OCI-LY7 (cell line): ENCODE results near the gene DYNC2H1. TPM values are rescaled to one million over a fixed set of nuclear protein-coding genes. Genes with fewer than 3 reads are reported as not detected.

Experiments used
- BruUV-seq: library from RNA; stranded (reverse); fragments of 400-500 nt; replicated peaks from 2 replicates; lab custom pipeline; 2021; lab: Mats Ljungman, UMichigan
- CTCF ChIA-PET: fragments of 300-600 bp; sonication (Branson Sonifier 250); formaldehyde crosslinking; loops from one replicate; lab custom pipeline; 2022; ENCODE audit warnings: antibody characterized with exemption; ENCODE audit not compliant: unreplicated experiment; lab: Charles Lee
- POLR2A ChIA-PET: fragments of 300-600 bp; sonication (Branson Sonifier 250); formaldehyde crosslinking; loops from one replicate; lab custom pipeline; 2022; ENCODE audit warnings: antibody characterized with exemption; lab: Charles Lee
- DNase-seq: peaks from one replicate; pipeline ENCODE4 v3.0.0-alpha.2; 2015; ENCODE audit warnings: low spot score
- H2AFZ ChIP-seq: fragments of 200-600 bp; sonication (generic), shearing (Covaris generic); 2 replicates; pipeline ENCODE4 v1.6.1; 2014; ENCODE audit warnings: mild to moderate bottlenecking, antibody characterized with exemption, low read length, moderate library complexity
- H3K27ac ChIP-seq: fragments of 200-600 bp; sonication (generic); 2 replicates; pipeline ENCODE4 v1.5.1; 2014; ENCODE audit warnings: mixed run types, low read depth, mild to moderate bottlenecking, moderate library complexity, low read length, inconsistent platforms; ENCODE audit not compliant: poor library complexity, severe bottlenecking
- H3K36me3 ChIP-seq: fragments of 200-600 bp; sonication (generic); 2 replicates; pipeline ENCODE4 v1.6.1; 2014; ENCODE audit warnings: mild to moderate bottlenecking, antibody characterized with exemption, low read length, moderate library complexity, mixed read lengths; ENCODE audit not compliant: insufficient read depth
- H3K4me1 ChIP-seq: fragments of 200-600 bp; sonication (generic); 2 replicates; pipeline ENCODE4 v1.5.1; 2014; ENCODE audit warnings: mild to moderate bottlenecking, low read length; ENCODE audit not compliant: insufficient read depth, poor library complexity, severe bottlenecking
- H3K4me2 ChIP-seq: fragments of 200-600 bp; sonication (generic); 2 replicates; pipeline ENCODE4 v1.6.1; 2014; ENCODE audit warnings: mild to moderate bottlenecking, low read length
- H3K4me3 ChIP-seq: fragments of 200-600 bp; sonication (generic); 2 replicates; pipeline ENCODE4 v1.5.1; 2014; ENCODE audit warnings: mild to moderate bottlenecking, low read depth, low read length; ENCODE audit not compliant: poor library complexity, severe bottlenecking
- H3K79me2 ChIP-seq: fragments of 200-600 bp; sonication (generic); 2 replicates; pipeline ENCODE4 v1.6.1; 2016; ENCODE audit warnings: low read depth, mild to moderate bottlenecking, low read length, moderate library complexity, mixed read lengths; ENCODE audit not compliant: insufficient read depth
- H3K9me2 ChIP-seq: fragments of 200-600 bp; sonication (generic); 2 replicates; pipeline ENCODE4 v1.6.1; 2016; ENCODE audit warnings: mild to moderate bottlenecking, low read length, mixed read lengths; ENCODE audit not compliant: insufficient read depth
- H3K9me3 ChIP-seq: fragments of 200-600 bp; sonication (generic); 2 replicates; pipeline ENCODE4 v1.6.1; 2014; ENCODE audit warnings: mild to moderate bottlenecking, mixed run types, low read length, mixed read lengths
- H4K20me1 ChIP-seq: fragments of 200-600 bp; sonication (generic); 2 replicates; pipeline ENCODE4 v1.6.1; 2014; ENCODE audit warnings: mild to moderate bottlenecking, antibody characterized with exemption, low read length, moderate library complexity, mixed read lengths; ENCODE audit not compliant: insufficient read depth
- CTCF ChIP-seq: fragments of 200-600 bp; sonication (generic); conservative IDR thresholded peaks from 2 replicates; pipeline ENCODE4 v1.5.1; 2014; ENCODE audit warnings: mild to moderate bottlenecking, antibody characterized with exemption, low read length, moderate library complexity, mixed read lengths
- EZH2phosphoT487 ChIP-seq: fragments of 200-600 bp; sonication (generic); IDR thresholded peaks from 2 replicates; pipeline ENCODE4 v1.6.1; 2018; ENCODE audit warnings: low read depth, borderline replicate concordance, mild to moderate bottlenecking, mixed run types, antibody characterized with exemption, low read length, moderate library complexity, mixed read lengths
- intact Hi-C: fragments of 100-400 bp; cut with micrococcal nuclease; formaldehyde crosslinking; loops from one replicate; pipeline ENCODE4 v1.10.0; 2022; ENCODE audit not compliant: unreplicated experiment
- total RNA-seq, 2 experiments: library from RNA; depleted of rRNA in 1 of 2; stranded (reverse); fragments of >200 nt in 1 of 2; shearing (Covaris generic) in 1 of 2; gene quantifications; 2 replicates each; pipeline ENCODE4 v1.2.3, GENCODE V29; 2014 to 2022

Gene DYNC2H1
- total RNA-seq, 2 experiments from 2014 or later, result 0.44 to 1.1 TPM

- TF ChIP-seq CTCF (no peak), EZH2phosphoT487 (no peak)
- no TSS peak for BruUV-seq
- Histone ChIP-seq H3K27ac (no peak overlapping the region), H3K4me2 (no peak overlapping the region), H3K4me1 (no peaks in the 10 kb centered on the region), H3K36me3 (no peaks in the 10 kb centered on the region), H4K20me1 (no peaks in the 10 kb centered on the region), H3K79me2 (no peaks in the 10 kb centered on the region), H3K9me3 (no peaks in the 10 kb centered on the region), H2AFZ (no peak overlapping the region), H3K4me3 (no peak overlapping the region), H3K9me2 (no peaks in the 10 kb centered on the region)
- intact Hi-C loops, result no loop called here
- CTCF ChIA-PET, result no interaction called here
- no peak for DNase-seq
- POLR2A ChIA-PET, result no interaction called here
Measured at GRCh38 chr11:103364687-103365086, 255.5 kb downstream of the DYNC2H1 start.

- no TSS peak for BruUV-seq
- Histone ChIP-seq H4K20me1 (no peaks in the 10 kb centered on the region), H3K79me2 (no peaks in the 10 kb centered on the region), H3K9me2 (no peaks in the 10 kb centered on the region), H3K4me1 (no peaks in the 10 kb centered on the region), H3K36me3 (no peaks in the 10 kb centered on the region), H3K4me2 (no peak overlapping the region), H3K9me3 (no peaks in the 10 kb centered on the region), H3K27ac (no peak overlapping the region), H2AFZ (no peak overlapping the region), H3K4me3 (no peak overlapping the region)
- TF ChIP-seq EZH2phosphoT487, result no peak
- no peak for TF ChIP-seq CTCF
- CTCF ChIA-PET, result no interaction called here
- POLR2A ChIA-PET, result no interaction called here
- no peak for DNase-seq
- intact Hi-C loops, result no loop called here
Measured at GRCh38 chr11:103367650-103368049, 258.4 kb downstream of the DYNC2H1 start.

DNA sequence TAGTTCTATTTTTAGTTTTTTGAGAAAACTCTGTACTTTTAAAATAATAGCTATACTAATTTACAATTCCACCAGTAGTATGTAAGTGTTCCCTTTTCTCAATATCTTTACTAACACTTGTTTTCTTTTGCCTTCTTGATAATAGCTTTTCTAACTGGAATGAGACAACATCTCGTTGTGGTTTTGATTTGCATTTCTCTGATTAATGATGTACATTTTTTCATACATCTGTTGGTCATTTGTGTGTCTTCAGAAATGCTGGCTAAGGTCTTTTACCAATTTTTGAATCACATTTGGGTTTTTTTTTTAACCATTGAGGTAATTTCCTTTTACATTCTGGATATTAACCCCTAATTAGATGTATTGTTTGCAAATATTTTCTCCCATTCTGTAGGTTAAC is 258.9 kb downstream of the DYNC2H1 start:
- no peak overlapping the region for H3K4me2 ChIP-seq
- ChIA-PET CTCF (no interaction called here), POLR2A (no interaction called here)
- no peaks in the 10 kb centered on the region for H3K9me3 ChIP-seq
- no peaks in the 10 kb centered on the region for H3K9me2 ChIP-seq
- TF ChIP-seq EZH2phosphoT487 (no peak), CTCF (no peak)
- no TSS peak for BruUV-seq
- H3K79me2 ChIP-seq, result no peaks in the 10 kb centered on the region
- H3K36me3 ChIP-seq, result no peaks in the 10 kb centered on the region
- H3K4me1 ChIP-seq, result no peaks in the 10 kb centered on the region
- H2AFZ ChIP-seq, result no peak overlapping the region
- H3K27ac ChIP-seq, result no peak overlapping the region
- no peak for DNase-seq
- no peaks in the 10 kb centered on the region for H4K20me1 ChIP-seq
- intact Hi-C loops, result no loop called here
- no peak overlapping the region for H3K4me3 ChIP-seq
